ENCODE measurements around the gene ZNF232.
"Not testable (repeated sequence)": the region's sequence is repeated elsewhere in the genome, so short reads cannot be mapped to it uniquely, and the experiment has no call there.

Gene ZNF232

GRCh38 chr17:5122586-5123342 lies 11.1 kb upstream of the ZNF232 start:
- Histone ChIP-seq H3K27ac (ENCODE audit: low read length, poor library complexity, severe bottlenecking) (no peak overlapping the region), H2BK120ac (ENCODE audit: low read depth, low read length) (no peak overlapping the region), H3K27me3 (ENCODE audit: control insufficient read depth in 1 of 2, insufficient read depth in 1 of 2, low read length in 2 of 2) (peaks cover 43 to 56% of the 10 kb centered on the region in 2 experiments), H2AFZ (ENCODE audit: low read depth, low read length) (peak overlapping the region; percentile 30), H3K9me3 (ENCODE audit: control insufficient read depth, low read length) (peaks cover 7% of the 10 kb centered on the region), H2BK15ac (ENCODE audit: low read depth, poor library complexity, severe bottlenecking) (no peak overlapping the region), H2AK5ac (ENCODE audit: low read length, severe bottlenecking) (no peak overlapping the region), H3K9ac (ENCODE audit: low read length) (peak overlapping the region; percentile 55), H3K18ac (ENCODE audit: low read depth in 1 of 2, low read length in 2 of 2) (peak overlapping the region in 1 of 2 experiments; percentile 44), H3K23ac (ENCODE audit: low read length in 2 of 2) (peak overlapping the region in 1 of 2 experiments; percentile 56), H4K91ac (ENCODE audit: low read length) (peak overlapping the region; percentile 68), H3K4me2 (ENCODE audit: low read length, poor library complexity, severe bottlenecking) (peak overlapping the region; percentile 85), H3K4me1 (ENCODE audit: control insufficient read depth, insufficient read depth, low read depth, low read length) (peaks cover 15% of the 10 kb centered on the region), H3K14ac (ENCODE audit: low read length in 2 of 2) (no peak overlapping the region), H3K4me3 (ENCODE audit: insufficient read depth in 1 of 2, low read depth in 1 of 2, low read length in 2 of 2) (peak overlapping the region; percentile 60 to 68), H3K36me3 (ENCODE audit: control insufficient read depth in 1 of 2, insufficient read depth in 2 of 2, low read depth in 1 of 2, low read length in 2 of 2) (peaks cover 0 to 5% of the 10 kb centered on the region in 2 experiments), H3K4ac (ENCODE audit: low read depth in 1 of 2, low read length in 2 of 2) (peak overlapping the region in 1 of 2 experiments; percentile 19), H2BK5ac (ENCODE audit: low read depth, low read length, poor library complexity, severe bottlenecking) (no peak overlapping the region), H2BK12ac (ENCODE audit: low read length in 2 of 2) (no peak overlapping the region), H3K79me1 (replicated peaks; ENCODE audit: low read length, poor library complexity, severe bottlenecking) (no peaks in the 10 kb centered on the region), H4K8ac (ENCODE audit: low read length) (peak overlapping the region; percentile 78)
- WGBS = 4% methylated on average over 66 of the region's 75 CpGs
- DNase-seq = peak; percentile 15

GRCh38 chr17:5122056-5122455 lies 10.4 kb upstream of the ZNF232 start:
- not testable (repeated sequence) for H3K4me2 ChIP-seq (ENCODE audit: low read length, poor library complexity, severe bottlenecking); H3K4ac ChIP-seq (ENCODE audit: low read depth in 1 of 2, low read length in 2 of 2); H3K27ac ChIP-seq (ENCODE audit: low read length, poor library complexity, severe bottlenecking); H3K9me3 ChIP-seq (ENCODE audit: control insufficient read depth, low read length); H2BK120ac ChIP-seq (ENCODE audit: low read depth, low read length); H3K18ac ChIP-seq (ENCODE audit: low read depth in 1 of 2, low read length in 2 of 2); H3K9ac ChIP-seq (ENCODE audit: low read length); H2BK5ac ChIP-seq (ENCODE audit: low read depth, low read length, poor library complexity, severe bottlenecking); H2AFZ ChIP-seq (ENCODE audit: low read depth, low read length); DNase-seq; H4K8ac ChIP-seq (ENCODE audit: low read length); H2BK12ac ChIP-seq (ENCODE audit: low read length in 2 of 2); H4K91ac ChIP-seq (ENCODE audit: low read length); H2AK5ac ChIP-seq (ENCODE audit: low read length, severe bottlenecking); H3K79me1 ChIP-seq (replicated peaks; ENCODE audit: low read length, poor library complexity, severe bottlenecking); H3K14ac ChIP-seq (ENCODE audit: low read length in 2 of 2); H3K36me3 ChIP-seq (ENCODE audit: control insufficient read depth in 1 of 2, insufficient read depth in 2 of 2, low read depth in 1 of 2, low read length in 2 of 2); H3K23ac ChIP-seq (ENCODE audit: low read length in 2 of 2); H2BK15ac ChIP-seq (ENCODE audit: low read depth, poor library complexity, severe bottlenecking)
- peak overlapping the region in 1 of 2 experiments; percentile 68 for H3K4me3 ChIP-seq (ENCODE audit: insufficient read depth in 1 of 2, low read depth in 1 of 2, low read length in 2 of 2)
- H3K4me1 ChIP-seq (ENCODE audit: control insufficient read depth, insufficient read depth, low read depth, low read length) = peaks cover 15% of the 10 kb centered on the region
- 88% methylated on average over 7 of the region's 7 CpGs for WGBS
- H3K27me3 ChIP-seq (ENCODE audit: control insufficient read depth in 1 of 2, insufficient read depth in 1 of 2, low read length in 2 of 2) = peaks cover 43 to 57% of the 10 kb centered on the region in 2 experiments

GRCh38 chr17:5121186-5121841 lies 9.6 kb upstream of the ZNF232 start:
- H4K8ac ChIP-seq (ENCODE audit: low read length) = no peak overlapping the region
- no peak overlapping the region for H3K23ac ChIP-seq (ENCODE audit: low read length in 2 of 2)
- H3K4ac ChIP-seq (ENCODE audit: low read depth in 1 of 2, low read length in 2 of 2) = no peak overlapping the region
- no peak overlapping the region for H2AFZ ChIP-seq (ENCODE audit: low read depth, low read length)
- H2BK12ac ChIP-seq (ENCODE audit: low read length in 2 of 2) = no peak overlapping the region
- H3K9ac ChIP-seq (ENCODE audit: low read length) = no peak overlapping the region
- DNase-seq = no peak
- H4K91ac ChIP-seq (ENCODE audit: low read length) = no peak overlapping the region
- H3K36me3 ChIP-seq (ENCODE audit: control insufficient read depth in 1 of 2, insufficient read depth in 2 of 2, low read depth in 1 of 2, low read length in 2 of 2) = peaks cover 0 to 5% of the 10 kb centered on the region in 2 experiments
- no peak overlapping the region for H2BK15ac ChIP-seq (ENCODE audit: low read depth, poor library complexity, severe bottlenecking)
- peaks cover 15% of the 10 kb centered on the region for H3K4me1 ChIP-seq (ENCODE audit: control insufficient read depth, insufficient read depth, low read depth, low read length)
- H3K79me1 ChIP-seq (replicated peaks; ENCODE audit: low read length, poor library complexity, severe bottlenecking) = no peaks in the 10 kb centered on the region
- H2BK5ac ChIP-seq (ENCODE audit: low read depth, low read length, poor library complexity, severe bottlenecking) = no peak overlapping the region
- H3K9me3 ChIP-seq (ENCODE audit: control insufficient read depth, low read length) = peaks cover 12% of the 10 kb centered on the region
- H2BK120ac ChIP-seq (ENCODE audit: low read depth, low read length) = no peak overlapping the region
- no peak overlapping the region for H3K18ac ChIP-seq (ENCODE audit: low read depth in 1 of 2, low read length in 2 of 2)
- 91% methylated on average over 13 of the region's 16 CpGs for WGBS
- no peak overlapping the region for H3K4me3 ChIP-seq (ENCODE audit: insufficient read depth in 1 of 2, low read depth in 1 of 2, low read length in 2 of 2)
- no peak overlapping the region for H3K14ac ChIP-seq (ENCODE audit: low read length in 2 of 2)
- H3K4me2 ChIP-seq (ENCODE audit: low read length, poor library complexity, severe bottlenecking) = no peak overlapping the region
- H2AK5ac ChIP-seq (ENCODE audit: low read length, severe bottlenecking) = no peak overlapping the region
- H3K27ac ChIP-seq (ENCODE audit: low read length, poor library complexity, severe bottlenecking) = no peak overlapping the region
- peaks cover 43 to 64% of the 10 kb centered on the region in 2 experiments for H3K27me3 ChIP-seq (ENCODE audit: control insufficient read depth in 1 of 2, insufficient read depth in 1 of 2, low read length in 2 of 2)

- H2BK12ac ChIP-seq (ENCODE audit: low read length in 2 of 2); H3K23ac ChIP-seq (ENCODE audit: low read length in 2 of 2); H2BK15ac ChIP-seq (ENCODE audit: low read depth, poor library complexity, severe bottlenecking); H3K27ac ChIP-seq (ENCODE audit: low read length, poor library complexity, severe bottlenecking); H3K79me1 ChIP-seq (replicated peaks; ENCODE audit: low read length, poor library complexity, severe bottlenecking); H4K8ac ChIP-seq (ENCODE audit: low read length); H3K18ac ChIP-seq (ENCODE audit: low read depth in 1 of 2, low read length in 2 of 2); H3K4ac ChIP-seq (ENCODE audit: low read depth in 1 of 2, low read length in 2 of 2); H2AK5ac ChIP-seq (ENCODE audit: low read length, severe bottlenecking); H2BK5ac ChIP-seq (ENCODE audit: low read depth, low read length, poor library complexity, severe bottlenecking); H3K4me2 ChIP-seq (ENCODE audit: low read length, poor library complexity, severe bottlenecking); H2BK120ac ChIP-seq (ENCODE audit: low read depth, low read length); DNase-seq; H3K4me3 ChIP-seq (ENCODE audit: insufficient read depth in 1 of 2, low read depth in 1 of 2, low read length in 2 of 2); H3K36me3 ChIP-seq (ENCODE audit: control insufficient read depth in 1 of 2, insufficient read depth in 2 of 2, low read depth in 1 of 2, low read length in 2 of 2); H2AFZ ChIP-seq (ENCODE audit: low read depth, low read length); H3K14ac ChIP-seq (ENCODE audit: low read length in 2 of 2); H3K9ac ChIP-seq (ENCODE audit: low read length); H4K91ac ChIP-seq (ENCODE audit: low read length): not testable (repeated sequence)
- Histone ChIP-seq H3K27me3 (ENCODE audit: control insufficient read depth in 1 of 2, insufficient read depth in 1 of 2, low read length in 2 of 2) (peaks cover 43 to 67% of the 10 kb centered on the region in 2 experiments), H3K4me1 (ENCODE audit: control insufficient read depth, insufficient read depth, low read depth, low read length) (peaks cover 15% of the 10 kb centered on the region), H3K9me3 (ENCODE audit: control insufficient read depth, low read length) (peaks cover 13% of the 10 kb centered on the region)
- 86% methylated on average over 6 of the region's 6 CpGs for WGBS
Observed at GRCh38 chr17:5120436-5121185, 8.9 kb upstream of the ZNF232 start.

All from mesenchymal stem cell (in vitro differentiated cells and primary cell).